Mesenchymal stem cell (in vitro differentiated cells and primary cell): Measurements from ENCODE around the gene LIN9.

Source experiments
- DNase-seq: peaks from one replicate; pipeline ENCODE4 v3.0.0-alpha.2; 2013
- H2AFZ ChIP-seq: one replicate; pipeline ENCODE4 v1.6.1; 2013; ENCODE audit warnings: low read depth, mild to moderate bottlenecking, control low read depth, inconsistent platforms, low read length, moderate library complexity
- H2AK5ac ChIP-seq: 2 replicates; pipeline ENCODE4 v1.6.1; 2013; ENCODE audit warnings: low read length, moderate library complexity, mild to moderate bottlenecking, inconsistent platforms; ENCODE audit not compliant: severe bottlenecking
- H2BK120ac ChIP-seq: one replicate; pipeline ENCODE4 v1.6.1; 2013; ENCODE audit warnings: low read depth, mild to moderate bottlenecking, inconsistent platforms, low read length, moderate library complexity
- H2BK12ac ChIP-seq, 2 experiments: one replicate each; pipeline ENCODE4 v1.6.1; 2013; ENCODE audit warnings: inconsistent platforms in 2 of 2, low read length in 2 of 2, mild to moderate bottlenecking in 2 of 2, moderate library complexity in 2 of 2, control low read depth in 1 of 2
- H2BK15ac ChIP-seq: one replicate; pipeline ENCODE4 v1.6.1; 2013; ENCODE audit warnings: mild to moderate bottlenecking, low read depth, inconsistent platforms; ENCODE audit not compliant: poor library complexity, severe bottlenecking
- H2BK5ac ChIP-seq: 2 replicates; pipeline ENCODE4 v1.6.1; 2013; ENCODE audit warnings: low read depth, mild to moderate bottlenecking, low read length, control low read depth, inconsistent platforms; ENCODE audit not compliant: poor library complexity, severe bottlenecking
- H3K14ac ChIP-seq, 2 experiments: one replicate each; pipeline ENCODE4 v1.6.1; 2013; ENCODE audit warnings: inconsistent platforms in 2 of 2, low read length in 2 of 2, control low read depth in 1 of 2, mild to moderate bottlenecking in 1 of 2, moderate library complexity in 1 of 2
- H3K18ac ChIP-seq, 2 experiments: one replicate each; pipeline ENCODE4 v1.6.1; 2013; ENCODE audit warnings: inconsistent platforms in 2 of 2, low read length in 2 of 2, control low read depth in 1 of 2, low read depth in 1 of 2, mild to moderate bottlenecking in 1 of 2
- H3K23ac ChIP-seq, 2 experiments: one replicate each; pipeline ENCODE4 v1.6.1; 2013; ENCODE audit warnings: inconsistent platforms in 2 of 2, low read length in 2 of 2, mild to moderate bottlenecking in 2 of 2, moderate library complexity in 2 of 2, control low read depth in 1 of 2
- H3K27ac ChIP-seq: 2 replicates; pipeline ENCODE4 v1.5.1; 2013; ENCODE audit warnings: mild to moderate bottlenecking, moderate library complexity, low read length, control low read depth, inconsistent platforms; ENCODE audit not compliant: poor library complexity, severe bottlenecking
- H3K27me3 ChIP-seq, 2 experiments: 2 replicates each; pipeline versions ENCODE4 v1.6.1 to v1.7.0; 2013; ENCODE audit warnings: low read length in 2 of 2, mild to moderate bottlenecking in 2 of 2, moderate library complexity in 2 of 2, control low read depth in 1 of 2, inconsistent platforms in 1 of 2; ENCODE audit not compliant: control insufficient read depth in 1 of 2, insufficient read depth in 1 of 2
- H3K36me3 ChIP-seq, 2 experiments: 2 replicates each; pipeline versions ENCODE4 v1.6.1 to v1.7.0; 2013; ENCODE audit warnings: low read length in 2 of 2, control low read depth in 1 of 2, inconsistent platforms in 1 of 2, low read depth in 1 of 2, mild to moderate bottlenecking in 1 of 2; ENCODE audit not compliant: insufficient read depth in 2 of 2, control insufficient read depth in 1 of 2
- H3K4ac ChIP-seq, 2 experiments: one replicate each; pipeline ENCODE4 v1.6.1; 2013; ENCODE audit warnings: inconsistent platforms in 2 of 2, low read length in 2 of 2, mild to moderate bottlenecking in 2 of 2, moderate library complexity in 2 of 2, control low read depth in 1 of 2, low read depth in 1 of 2
- H3K4me1 ChIP-seq: 2 replicates; pipeline ENCODE4 v1.6.1; 2013; ENCODE audit warnings: low read depth, low read length, control low read depth; ENCODE audit not compliant: control insufficient read depth, insufficient read depth
- H3K4me2 ChIP-seq: 2 replicates; pipeline ENCODE4 v1.6.1; 2013; ENCODE audit warnings: low read length, mild to moderate bottlenecking, inconsistent platforms; ENCODE audit not compliant: poor library complexity, severe bottlenecking
- H3K4me3 ChIP-seq, 2 experiments: 2 replicates each; pipeline versions ENCODE4 v1.5.1 to v1.7.0; 2013; ENCODE audit warnings: low read length in 2 of 2, mild to moderate bottlenecking in 2 of 2, control low read depth in 1 of 2, low read depth in 1 of 2; ENCODE audit not compliant: insufficient read depth in 1 of 2
- H3K79me1 ChIP-seq: replicated peaks from 2 replicates; pipeline ENCODE4 v1.6.1; 2013; ENCODE audit warnings: mild to moderate bottlenecking, control low read depth, low read length, inconsistent platforms; ENCODE audit not compliant: poor library complexity, severe bottlenecking
- H3K9ac ChIP-seq: 2 replicates; pipeline ENCODE4 v1.7.0; 2013; ENCODE audit warnings: mild to moderate bottlenecking, low read length, moderate library complexity
- H3K9me3 ChIP-seq: 2 replicates; pipeline ENCODE4 v1.7.0; 2013; ENCODE audit warnings: mild to moderate bottlenecking, low read length; ENCODE audit not compliant: control insufficient read depth
- H4K8ac ChIP-seq: one replicate; pipeline ENCODE4 v1.6.1; 2013; ENCODE audit warnings: inconsistent platforms, mild to moderate bottlenecking, low read length, moderate library complexity
- H4K91ac ChIP-seq: one replicate; pipeline ENCODE4 v1.6.1; 2013; ENCODE audit warnings: mild to moderate bottlenecking, low read length, inconsistent platforms
- WGBS: methylation state at CpG from one replicate; pipeline ENCODE4 v1.1.7; 2013; ENCODE audit warnings: mixed read lengths; 5-methylcytosine and 5-hydroxymethylcytosine counted together

LIN9 gene

DNA sequence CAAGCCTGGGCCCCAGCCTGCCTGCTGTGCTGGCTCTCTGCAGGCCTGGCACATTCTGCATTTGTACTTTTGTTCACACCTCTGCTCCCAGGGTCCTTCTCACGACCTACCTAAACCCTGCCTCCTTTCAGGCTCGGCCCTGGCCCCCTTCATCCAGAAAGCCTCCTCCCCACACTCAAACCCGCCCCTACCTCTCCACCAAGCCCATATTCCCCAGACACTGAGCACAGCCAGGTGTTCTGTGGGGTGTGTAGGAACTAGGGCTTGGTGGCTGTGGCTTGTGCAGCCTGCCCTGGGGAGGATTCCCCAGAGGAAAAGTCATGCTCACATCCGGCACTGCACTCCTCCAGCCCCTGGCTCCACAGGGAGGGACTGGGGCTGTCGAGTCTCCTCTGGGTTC is 93.7 kb downstream of the LIN9 start:
- Histone ChIP-seq H3K4me3 (no peak overlapping the region), H3K14ac (no peak overlapping the region), H3K9me3 (no peaks in the 10 kb centered on the region), H3K4me2 (no peak overlapping the region), H2BK5ac (no peak overlapping the region), H4K8ac (no peak overlapping the region), H3K9ac (no peak overlapping the region), H2AK5ac (no peak overlapping the region), H3K79me1 (no peaks in the 10 kb centered on the region), H3K36me3 (no peaks in the 10 kb centered on the region), H3K4me1 (peaks cover 5% of the 10 kb centered on the region), H3K27me3 (peaks cover 0 to 12% of the 10 kb centered on the region in 2 experiments), H3K18ac (no peak overlapping the region), H2BK12ac (no peak overlapping the region), H2BK120ac (no peak overlapping the region), H3K4ac (no peak overlapping the region), H3K27ac (no peak overlapping the region), H4K91ac (no peak overlapping the region), H3K23ac (no peak overlapping the region), H2AFZ (no peak overlapping the region), H2BK15ac (no peak overlapping the region)
- no peak for DNase-seq
- 18% methylated on average over 4 of the region's 5 CpGs for WGBS

DNA sequence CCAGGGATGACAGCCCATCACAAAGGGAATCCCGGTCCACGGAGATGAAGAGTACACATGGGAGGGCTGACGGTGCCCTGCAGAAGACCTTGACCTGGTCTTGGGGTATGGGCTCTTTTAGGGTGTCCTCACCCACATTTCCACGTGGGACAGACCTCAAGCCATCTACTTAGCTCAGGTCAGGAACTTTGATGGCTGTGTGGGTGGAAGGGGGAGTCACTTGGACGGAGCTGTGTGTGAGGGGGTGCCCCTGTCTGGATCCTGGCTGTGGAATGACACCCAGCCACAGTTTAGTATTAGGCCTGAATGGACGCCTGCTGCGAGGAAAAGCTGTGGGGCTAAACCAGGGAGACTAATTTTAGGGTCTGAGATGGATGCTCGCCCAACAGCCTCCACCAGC is 96.4 kb downstream of the LIN9 start:
- Histone ChIP-seq H2AFZ (no peak overlapping the region), H3K27ac (no peak overlapping the region), H3K4me3 (no peak overlapping the region), H2BK5ac (no peak overlapping the region), H2BK15ac (no peak overlapping the region), H3K9ac (no peak overlapping the region), H3K79me1 (no peaks in the 10 kb centered on the region), H2BK120ac (no peak overlapping the region), H3K4me2 (no peak overlapping the region), H2BK12ac (no peak overlapping the region), H3K23ac (no peak overlapping the region), H3K27me3 (peaks cover 0 to 38% of the 10 kb centered on the region in 2 experiments), H3K4me1 (peaks cover 5% of the 10 kb centered on the region), H3K36me3 (no peaks in the 10 kb centered on the region), H4K8ac (peak overlapping the region; percentile 4), H3K18ac (no peak overlapping the region), H4K91ac (no peak overlapping the region), H3K9me3 (no peaks in the 10 kb centered on the region), H2AK5ac (no peak overlapping the region), H3K14ac (no peak overlapping the region), H3K4ac (no peak overlapping the region)
- 93% methylated on average over 8 of the region's 8 CpGs for WGBS
- DNase-seq, result no peak

DNA sequence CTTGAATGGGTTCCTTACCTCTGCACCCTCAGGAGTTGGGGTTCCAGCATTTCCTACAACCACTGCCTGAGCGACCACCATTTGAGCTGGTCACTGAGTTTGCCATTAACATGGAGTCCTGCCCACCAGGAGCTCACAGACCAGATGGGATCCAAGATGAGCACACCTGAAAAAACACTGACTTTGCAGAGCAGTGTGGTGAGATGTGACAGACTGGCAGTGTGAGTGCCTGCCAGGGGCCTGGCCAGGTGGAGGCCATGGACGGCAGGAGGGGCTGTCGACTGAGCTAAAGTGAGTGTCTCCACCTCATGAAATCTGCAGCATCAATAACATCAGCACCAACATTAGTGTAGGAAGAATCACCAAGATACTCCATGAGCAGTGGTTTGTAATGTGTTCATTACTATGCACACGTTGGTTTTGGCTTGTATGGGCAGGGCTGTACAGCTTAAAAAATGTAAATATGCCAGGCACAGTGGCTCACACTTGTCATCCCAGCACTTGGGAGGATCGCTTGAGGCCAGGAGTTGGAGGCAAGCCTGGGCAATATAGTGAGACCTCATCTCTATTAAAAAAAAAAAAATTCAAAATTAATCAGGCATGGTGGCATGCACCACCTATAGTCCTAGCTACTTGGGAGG is 97.7 kb downstream of the LIN9 start:
- no peak overlapping the region for H3K23ac ChIP-seq
- H3K4me1 ChIP-seq, result peaks cover 5% of the 10 kb centered on the region
- no peak for DNase-seq
- no peak overlapping the region for H2BK12ac ChIP-seq
- no peak overlapping the region for H2AFZ ChIP-seq
- H3K14ac ChIP-seq, result no peak overlapping the region
- H3K4me2 ChIP-seq, result no peak overlapping the region
- H3K18ac ChIP-seq, result no peak overlapping the region
- peaks cover 0 to 44% of the 10 kb centered on the region in 2 experiments for H3K27me3 ChIP-seq
- no peak overlapping the region for H2BK15ac ChIP-seq
- H4K91ac ChIP-seq, result no peak overlapping the region
- no peak overlapping the region for H3K27ac ChIP-seq
- no peak overlapping the region for H3K4me3 ChIP-seq
- WGBS, result 86% methylated on average over 3 of the region's 5 CpGs
- no peak overlapping the region for H3K9ac ChIP-seq
- no peaks in the 10 kb centered on the region for H3K9me3 ChIP-seq
- no peak overlapping the region for H2AK5ac ChIP-seq
- no peaks in the 10 kb centered on the region for H3K79me1 ChIP-seq
- H3K36me3 ChIP-seq, result no peaks in the 10 kb centered on the region
- H4K8ac ChIP-seq, result no peak overlapping the region
- H2BK5ac ChIP-seq, result no peak overlapping the region
- H3K4ac ChIP-seq, result no peak overlapping the region
- H2BK120ac ChIP-seq, result no peak overlapping the region

DNA sequence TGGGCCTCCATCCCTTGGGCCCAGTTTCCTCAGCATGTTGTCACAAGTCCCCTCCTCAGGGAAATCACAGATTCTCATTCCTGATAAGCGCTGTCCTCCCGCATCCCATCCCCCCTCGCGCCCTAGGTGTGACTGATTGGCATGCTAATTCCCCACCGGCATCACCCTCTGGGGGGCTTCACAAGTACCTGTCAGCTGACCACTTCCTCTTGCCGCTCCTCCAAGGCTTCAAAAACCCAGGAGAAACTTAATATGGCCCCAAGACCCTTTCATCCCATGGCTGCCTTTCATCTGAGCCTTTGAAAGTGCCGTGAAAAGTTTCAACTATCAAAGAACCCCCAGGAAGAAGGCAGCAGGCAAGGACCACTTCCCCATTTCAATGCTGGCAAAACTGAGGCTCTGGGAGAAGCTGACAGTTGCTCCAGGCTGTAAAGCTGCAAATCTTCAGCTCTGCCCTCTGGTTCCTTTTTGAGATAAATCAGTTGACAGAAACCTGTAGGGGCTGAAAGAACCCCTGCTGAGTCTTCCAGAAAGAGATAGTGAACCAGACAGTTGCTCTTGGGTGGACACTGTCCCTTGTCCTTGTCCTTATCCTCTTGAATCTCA is 98.3 kb downstream of the LIN9 start:
- no peak overlapping the region for H4K8ac ChIP-seq
- no peak overlapping the region for H3K4ac ChIP-seq
- WGBS, result 36% methylated on average over 7 of the region's 7 CpGs
- no peak overlapping the region for H3K9ac ChIP-seq
- H3K36me3 ChIP-seq, result no peaks in the 10 kb centered on the region
- no peak overlapping the region for H4K91ac ChIP-seq
- no peak overlapping the region for H3K4me3 ChIP-seq
- peaks cover 0 to 45% of the 10 kb centered on the region in 2 experiments for H3K27me3 ChIP-seq
- H2AFZ ChIP-seq, result no peak overlapping the region
- no peak overlapping the region for H3K18ac ChIP-seq
- peaks cover 5% of the 10 kb centered on the region for H3K4me1 ChIP-seq
- no peak overlapping the region for H3K23ac ChIP-seq
- DNase-seq, result no peak
- no peak overlapping the region for H2BK15ac ChIP-seq
- no peak overlapping the region for H2BK5ac ChIP-seq
- H3K14ac ChIP-seq, result no peak overlapping the region
- no peaks in the 10 kb centered on the region for H3K79me1 ChIP-seq
- H3K27ac ChIP-seq, result no peak overlapping the region
- H2AK5ac ChIP-seq, result no peak overlapping the region
- no peak overlapping the region for H2BK120ac ChIP-seq
- no peak overlapping the region for H3K4me2 ChIP-seq
- no peaks in the 10 kb centered on the region for H3K9me3 ChIP-seq
- no peak overlapping the region for H2BK12ac ChIP-seq
